ENCODE results near the gene CBFA2T2.
"Not testable (repeated sequence)": the region's sequence is repeated elsewhere in the genome, so short reads cannot be mapped to it uniquely, and the experiment has no call there.

Gene CBFA2T2

GRCh38 chr20:33508015-33508414, 18.1 kb downstream of the CBFA2T2 start:
- not testable (repeated sequence) for DNase-seq

DNA sequence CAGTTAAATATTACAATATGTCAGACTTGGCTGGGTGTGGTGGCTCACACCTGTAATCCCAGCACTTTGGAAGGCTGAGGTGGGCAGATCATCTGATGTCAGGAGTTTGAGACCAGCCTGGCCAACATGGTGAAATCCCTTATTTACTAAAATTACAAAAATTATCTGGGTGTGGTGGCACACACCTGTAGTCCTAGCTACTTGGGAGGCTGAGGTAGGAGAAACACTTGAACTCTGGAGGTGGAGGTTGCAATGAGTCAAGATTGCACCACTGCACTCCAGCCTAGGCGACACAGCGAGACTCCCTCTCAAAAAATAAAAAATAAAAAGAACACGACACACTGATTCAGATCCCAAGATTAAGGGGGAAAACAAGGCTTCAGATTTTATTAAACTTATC, 19.2 kb downstream of the CBFA2T2 start:
- DNase-seq, result not testable (repeated sequence)

- DNase-seq, result not testable (repeated sequence)
These were observed 22.0 kb downstream of the CBFA2T2 start for GRCh38 chr20:33511876-33512275.

- no peak for DNase-seq
These were observed 25.8 kb downstream of the CBFA2T2 start for GRCh38 chr20:33515569-33516216.

- DNase-seq, result no peak
These were observed 27.0 kb downstream of the CBFA2T2 start for GRCh38 chr20:33516882-33517281.

GRCh38 chr20:33518071-33518470, 28.2 kb downstream of the CBFA2T2 start:
- no peak for DNase-seq

DNA sequence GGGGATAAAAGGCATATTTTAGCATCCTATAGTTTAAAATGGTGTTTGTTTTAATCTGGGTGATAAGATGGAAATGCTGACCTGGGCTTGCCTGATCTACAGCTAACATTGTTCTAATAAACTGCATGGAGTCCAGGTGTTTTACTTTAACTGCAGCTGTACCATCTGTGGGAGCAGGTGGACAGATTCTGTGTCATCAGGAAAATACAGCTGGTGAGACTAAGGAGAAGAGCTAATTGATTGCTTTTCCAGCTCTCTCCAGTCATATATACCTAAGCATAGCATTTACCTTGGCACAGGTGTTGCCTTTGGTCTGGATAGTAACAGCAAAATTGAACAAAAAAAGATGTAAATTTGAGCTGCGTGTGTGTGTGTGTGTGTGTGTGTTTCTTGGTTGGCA, 31.6 kb downstream of the CBFA2T2 start:
- no peak for DNase-seq

DNA sequence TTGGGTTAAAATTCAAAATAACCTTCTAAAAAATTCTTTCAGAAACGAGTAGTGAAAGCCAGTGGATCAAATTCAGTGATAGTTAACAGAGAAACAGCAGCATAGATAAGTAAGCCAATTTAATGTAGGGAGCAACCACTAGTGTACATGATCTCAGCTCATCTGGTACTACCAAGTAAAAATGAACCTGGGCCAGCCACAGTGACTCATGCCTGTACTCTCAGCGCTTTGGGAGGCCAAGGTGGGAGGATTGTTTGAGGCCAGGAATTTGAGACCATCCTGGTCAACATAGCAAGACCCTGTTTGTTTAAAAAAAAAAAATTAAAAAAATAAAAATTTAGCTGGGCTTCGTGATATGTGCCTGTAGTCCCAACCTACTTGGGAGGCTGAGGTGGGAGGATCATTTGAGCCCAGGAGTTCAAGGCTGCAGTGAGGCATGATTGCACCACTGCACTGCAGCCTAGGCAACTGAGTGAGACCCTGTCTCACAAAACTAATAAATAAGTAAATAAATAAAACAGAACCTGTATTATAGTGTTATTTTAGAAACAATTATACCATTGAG, 32.4 kb downstream of the CBFA2T2 start:
- DNase-seq, result no peak

DNA sequence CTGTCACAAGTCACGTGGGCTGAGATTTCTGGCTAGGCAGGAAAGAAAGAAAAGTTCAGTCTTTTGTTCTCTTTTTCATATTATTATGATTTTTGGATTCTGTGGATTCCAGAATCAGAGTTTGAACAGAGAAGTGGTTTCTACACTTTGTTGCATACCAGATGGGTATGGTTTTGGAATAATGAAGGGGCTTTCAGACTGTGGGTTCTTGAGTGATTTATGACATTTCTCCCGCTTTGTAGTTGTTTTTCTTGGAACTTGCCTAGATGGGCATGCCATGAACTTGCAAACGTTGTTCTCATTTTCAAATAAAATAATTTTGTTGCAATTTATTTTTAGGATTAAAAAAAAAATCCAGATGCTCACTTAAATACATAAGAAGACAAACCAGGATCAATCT, 34.4 kb downstream of the CBFA2T2 start:
- DNase-seq, result no peak

DNA sequence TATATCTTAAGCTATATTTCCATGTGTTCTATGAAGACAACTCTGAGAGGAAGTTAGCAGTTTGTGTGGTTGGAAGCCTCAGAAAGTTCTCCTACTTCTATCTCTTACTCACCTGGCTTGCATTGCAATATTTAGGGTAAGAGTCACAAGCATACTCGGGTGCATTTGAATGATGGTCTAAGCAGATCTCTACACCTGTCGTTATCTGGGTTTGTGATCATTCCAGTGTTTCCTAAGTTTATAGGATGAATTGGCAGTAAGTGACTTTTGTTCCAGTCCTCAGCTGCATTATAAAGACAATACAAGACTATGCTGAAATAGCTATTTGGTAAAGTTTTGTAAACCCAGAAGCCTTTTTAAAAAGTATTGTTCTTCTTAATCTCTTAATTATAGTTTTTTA, 36.9 kb downstream of the CBFA2T2 start:
- DNase-seq, result no peak

DNA sequence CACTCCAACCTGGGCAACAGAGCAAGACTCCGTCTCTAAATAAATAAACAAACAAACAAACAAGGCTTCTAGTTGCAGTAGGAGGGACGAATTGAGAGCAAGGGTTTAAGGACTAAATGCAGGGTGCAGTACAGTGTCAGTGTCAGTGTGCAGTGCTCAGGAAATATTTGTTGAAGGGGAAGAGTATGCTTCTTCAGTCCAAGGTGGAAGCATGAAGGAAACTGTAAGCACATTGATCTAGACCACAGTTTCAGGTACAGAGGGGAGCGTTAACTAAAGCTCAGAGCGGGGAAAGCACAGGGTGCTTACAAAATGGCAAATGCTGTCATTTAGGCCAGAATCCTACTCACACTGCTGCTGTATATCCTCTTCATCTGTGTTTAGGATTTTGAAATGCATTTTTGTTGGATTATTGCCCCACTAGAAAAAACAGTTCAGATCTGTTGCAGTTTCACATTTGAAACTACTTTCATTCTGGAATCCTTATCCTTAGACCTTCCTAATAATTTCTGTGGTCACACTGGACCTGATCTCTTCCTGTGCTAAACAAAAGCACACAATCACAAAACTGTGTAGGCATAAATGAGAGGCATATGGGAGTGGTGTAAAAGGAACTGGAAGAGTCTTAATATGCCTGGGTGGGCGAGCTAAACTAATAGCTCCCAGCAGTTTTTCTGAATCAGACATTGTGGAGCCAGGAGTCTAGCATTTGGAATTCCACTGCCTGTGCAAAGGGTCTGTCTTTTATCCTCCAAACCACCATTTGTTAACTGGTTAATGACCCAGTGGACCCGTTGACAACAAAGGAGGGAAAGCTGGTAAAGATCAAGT, 41.4 kb downstream of the CBFA2T2 start:
- no peak for DNase-seq

DNA sequence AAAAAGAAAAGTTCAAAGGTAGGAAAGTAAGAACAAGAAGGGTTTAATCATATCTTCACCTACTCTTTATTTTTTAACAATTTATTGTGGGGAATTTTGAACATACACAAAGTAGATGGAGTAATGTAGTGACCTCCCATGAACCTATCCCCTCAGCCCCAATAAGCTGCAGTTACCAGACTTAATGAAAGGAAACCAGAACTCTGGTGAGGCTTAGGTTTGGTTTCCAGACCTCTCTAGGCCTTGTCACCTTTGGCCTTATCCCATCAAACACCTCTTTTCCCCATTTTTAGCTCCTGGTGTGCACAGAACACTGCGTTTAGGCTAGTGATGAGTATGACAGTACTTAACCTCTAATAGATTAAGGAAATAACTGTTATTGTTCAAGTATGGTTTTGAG, 42.0 kb downstream of the CBFA2T2 start:
- no peak for DNase-seq

DNA sequence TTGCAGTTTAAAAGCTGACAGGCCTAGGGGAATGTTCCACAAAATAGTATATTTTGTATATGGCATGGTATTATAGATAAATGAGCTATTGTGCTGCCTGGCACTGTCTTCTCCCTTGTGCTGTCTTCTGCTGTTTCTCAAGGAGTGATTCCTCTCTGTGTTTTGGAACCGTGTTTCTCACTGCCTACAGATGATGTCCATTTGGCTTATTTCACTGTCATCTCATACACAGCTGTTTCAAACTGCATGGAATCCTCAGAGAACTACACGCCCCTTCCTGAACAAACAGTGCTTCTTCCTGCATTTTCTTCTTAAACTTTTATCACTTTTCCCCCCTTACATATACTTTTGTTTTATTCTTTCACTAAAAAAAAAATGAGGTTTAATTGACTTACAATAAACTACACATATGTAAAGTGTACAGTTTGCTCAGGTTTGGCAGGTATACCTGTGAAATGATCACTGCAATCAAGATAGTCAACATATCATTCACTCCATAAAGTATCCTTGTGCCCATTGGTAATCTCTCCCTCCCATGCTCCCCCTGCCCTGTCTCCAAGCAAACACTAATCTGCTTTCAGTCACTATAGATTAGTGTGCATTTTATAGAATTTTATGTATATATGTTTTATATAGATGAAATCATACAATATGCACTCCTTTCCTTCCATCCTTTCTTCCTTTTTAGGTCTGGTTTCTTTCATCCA, 43.0 kb downstream of the CBFA2T2 start:
- DNase-seq, result no peak

DNA sequence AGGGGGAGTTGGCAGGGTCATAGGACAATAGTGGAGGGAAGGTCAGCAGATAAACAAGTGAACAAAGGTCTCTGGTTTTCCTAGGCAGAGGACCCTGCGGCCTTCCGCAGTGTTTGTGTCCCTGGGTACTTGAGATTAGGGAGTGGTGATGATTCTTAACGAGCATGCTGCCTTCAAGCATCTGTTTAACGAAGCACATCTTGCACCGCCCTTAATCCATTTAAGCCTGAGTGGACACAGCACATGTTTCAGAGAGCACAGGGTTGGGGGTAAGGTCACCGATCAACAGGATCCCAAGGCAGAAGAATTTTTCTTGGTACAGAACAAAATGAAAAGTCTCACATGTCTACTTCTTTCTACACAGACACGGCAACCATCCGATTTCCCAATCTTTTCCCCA, 45.8 kb downstream of the CBFA2T2 start:
- DNase-seq, result not testable (repeated sequence)

DNA sequence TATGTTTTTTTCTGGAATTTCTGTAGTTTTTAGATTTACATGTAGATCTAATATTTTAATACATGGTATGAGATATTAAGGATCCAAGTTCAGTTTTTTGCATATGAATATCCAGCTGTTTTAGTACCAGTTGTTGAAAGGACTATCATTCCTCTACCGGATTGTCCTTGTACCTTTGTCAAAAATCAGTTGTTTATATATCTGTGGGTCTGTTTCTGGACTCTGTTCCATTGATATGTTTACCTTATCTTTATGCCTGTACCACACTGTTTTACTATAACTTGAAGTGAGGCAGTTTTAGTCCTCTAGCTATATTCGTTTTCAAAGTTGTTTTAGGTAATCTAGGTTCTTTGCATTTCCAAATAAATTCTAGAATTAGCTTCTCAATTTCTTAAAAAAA, 47.7 kb downstream of the CBFA2T2 start:
- no peak for DNase-seq

GRCh38 chr20:33539129-33539528, 49.2 kb downstream of the CBFA2T2 start:
- no peak for DNase-seq

DNA sequence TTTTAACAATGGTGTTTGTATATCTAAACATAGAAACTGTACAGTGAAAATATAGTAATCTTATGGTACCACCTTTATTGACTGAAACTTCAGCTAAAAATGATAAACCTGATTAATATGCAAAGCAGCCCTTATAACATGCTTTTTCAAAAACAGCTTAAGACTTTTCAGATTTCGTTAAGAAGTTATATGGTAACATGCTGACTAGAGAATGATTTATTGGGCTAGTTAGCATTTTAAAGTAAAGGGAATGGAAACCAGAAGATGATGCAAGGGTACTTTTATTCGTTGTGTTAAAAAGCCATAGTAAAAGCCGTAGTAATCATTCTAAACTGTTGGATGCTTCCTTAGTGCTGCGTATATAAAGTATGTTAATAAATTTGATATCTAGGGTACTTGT, 50.5 kb downstream of the CBFA2T2 start:
- DNase-seq, result no peak

GRCh38 chr20:33541074-33541473, 51.2 kb downstream of the CBFA2T2 start:
- DNase-seq, result no peak

DNA sequence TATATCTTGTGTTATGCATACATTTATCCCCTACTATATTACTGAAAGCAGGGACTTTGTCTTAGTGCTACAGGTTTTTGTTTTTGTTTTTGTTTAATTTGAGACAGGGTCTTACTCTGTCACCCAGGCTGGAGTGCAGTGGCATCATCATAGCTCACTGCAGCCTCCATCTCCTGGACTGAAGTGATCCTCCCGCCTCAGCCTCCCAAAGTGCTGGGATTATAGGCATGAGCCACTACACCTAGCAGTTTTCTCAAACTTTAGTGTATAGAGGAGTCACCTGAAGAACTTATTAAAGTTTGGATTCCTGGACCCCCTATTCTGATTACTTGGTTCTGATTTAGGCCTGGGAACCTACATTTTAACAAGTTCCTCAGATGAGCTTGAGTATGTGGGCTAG, 51.9 kb downstream of the CBFA2T2 start:
- DNase-seq, result no peak

GRCh38 chr20:33545763-33546162, 55.9 kb downstream of the CBFA2T2 start:
- no peak for DNase-seq

DNA sequence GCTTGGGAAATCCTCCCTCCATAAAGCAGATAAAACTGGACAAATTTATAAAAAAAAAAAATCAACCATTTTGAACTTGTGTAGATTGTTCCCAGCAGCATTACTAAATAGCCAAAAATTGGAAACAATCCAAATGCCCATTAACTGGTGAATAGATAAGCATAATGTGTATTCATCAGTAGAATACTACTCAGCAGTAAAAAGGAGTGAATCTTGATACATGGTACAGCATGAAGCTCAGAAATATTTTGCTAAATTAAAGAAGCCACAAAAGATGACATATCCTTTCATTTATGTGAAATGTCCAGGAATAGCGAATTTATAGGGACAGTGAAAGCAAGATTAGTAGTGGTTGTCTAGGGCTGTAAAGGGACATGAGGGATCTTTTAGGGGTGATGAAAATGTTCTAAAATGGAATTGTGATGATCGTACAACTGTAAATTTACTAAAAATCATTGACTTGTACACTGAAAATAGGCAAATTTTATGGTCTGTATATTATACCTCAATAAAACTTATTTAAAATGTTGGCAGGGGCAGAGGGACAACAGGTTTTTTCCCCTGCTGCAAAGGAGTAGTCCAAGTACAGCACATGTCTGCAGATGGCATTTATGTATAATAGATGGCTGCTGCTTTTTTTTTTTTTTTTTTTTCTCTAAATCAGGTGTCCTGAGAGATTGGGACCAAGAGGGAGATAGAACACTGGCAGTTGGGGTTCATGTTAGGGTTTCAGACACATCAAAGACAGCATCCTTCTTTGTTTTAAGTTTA, 59.5 kb downstream of the CBFA2T2 start:
- DNase-seq, result no peak

DNA sequence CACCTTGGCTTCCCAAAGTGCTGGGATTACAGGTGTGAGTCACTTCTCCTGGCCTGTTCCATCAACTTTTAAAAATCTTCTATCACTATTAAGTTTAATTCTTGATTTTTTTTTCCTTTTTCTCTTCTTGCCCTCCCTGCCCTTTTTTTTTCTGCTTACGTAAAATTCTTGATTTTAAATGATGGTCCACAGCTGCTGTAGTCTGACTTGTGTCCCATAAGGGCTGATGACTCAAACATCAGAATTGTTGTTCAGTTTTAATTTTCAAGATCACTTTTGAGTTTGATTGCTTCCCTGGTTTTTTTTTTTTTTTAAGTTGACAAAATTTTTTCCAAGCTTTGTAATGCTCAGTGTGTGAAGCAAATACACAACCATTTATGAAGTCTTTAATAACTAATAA, 61.9 kb downstream of the CBFA2T2 start:
- DNase-seq, result no peak

DNA sequence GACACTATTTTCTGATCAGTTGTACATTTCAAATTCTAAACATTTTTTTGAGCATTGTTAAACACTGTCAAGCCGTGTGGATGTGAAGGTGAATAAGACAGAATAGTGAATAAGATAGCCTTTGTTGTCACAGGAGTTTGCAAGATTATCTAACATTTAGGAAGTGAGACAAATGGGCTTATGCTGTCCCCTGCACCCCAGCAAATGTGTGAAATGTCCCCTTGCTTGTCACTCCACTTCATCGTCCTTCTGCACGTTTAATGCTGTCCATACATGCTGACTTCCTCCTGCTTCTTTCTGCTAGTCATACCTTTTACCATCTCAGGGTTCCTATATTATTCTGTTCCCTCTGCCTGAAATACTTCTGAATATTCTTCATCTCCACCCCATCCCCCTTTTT, 62.6 kb downstream of the CBFA2T2 start:
- no peak for DNase-seq
